GM12878 (cell line): ENCODE measurements around the gene LTN1. TPM values are rescaled to one million over a fixed set of nuclear protein-coding genes. Genes with fewer than 3 reads are reported as not detected.

Experiments used
- ATAC-seq: fragments of 200-7000 bp; cut with Tn5 transposase; 3 replicates; pipeline ENCODE4 v1.9.1; 2020; ENCODE audit warnings: mild to moderate bottlenecking, moderate library complexity
- BruUV-seq: library from RNA; stranded (reverse); fragments of 400-500 nt; replicated peaks from 2 replicates; lab custom pipeline; 2021; lab: Mats Ljungman, UMichigan
- CTCF ChIA-PET: fragments of 300-600 bp; sonication (Branson Sonifier 250); formaldehyde crosslinking; extraction: SDS; loops from one replicate; lab custom pipeline; 2021; ENCODE audit warnings: inconsistent platforms; lab: Yijun Ruan, JAX
- POLR2A ChIA-PET: fragments of 350-600 bp; formaldehyde crosslinking; extraction: SDS; loops from one replicate; lab custom pipeline; 2021; ENCODE audit warnings: inconsistent platforms; lab: Charles Lee
- RAD21 ChIA-PET: fragments of 300-600 bp; sonication (Branson Sonifier 250); formaldehyde crosslinking; loops from one replicate; lab custom pipeline; 2023; ENCODE audit warnings: antibody characterized with exemption; ENCODE audit not compliant: unreplicated experiment; lab: Charles Lee
- SMC1A ChIA-PET: fragments of 300-600 bp; sonication (Branson Sonifier 250); formaldehyde crosslinking; loops from one replicate; lab custom pipeline; 2023; ENCODE audit not compliant: unreplicated experiment, uncharacterized antibody; lab: Charles Lee
- DNase-seq: peaks from one replicate; pipeline ENCODE4 v3.0.0-alpha.2; 2011; ENCODE audit warnings: low read depth, low spot score
- FAIRE-seq: peaks from 3 replicates; lab custom pipeline; 2011; peaks lifted over from hg19 to GRCh38; lab: Jason Lieb, UNC
- H2AFZ ChIP-seq: 2 replicates; pipeline ENCODE4 v1.6.0; 2011; ENCODE audit warnings: low read depth, low read length, control low read depth; ENCODE audit not compliant: control insufficient read depth
- H3K27ac ChIP-seq: 2 replicates; pipeline ENCODE4 v1.5.1; 2011; ENCODE audit warnings: control low read depth; ENCODE audit not compliant: control insufficient read depth, insufficient read depth
- H3K27me3 ChIP-seq, 2 experiments: replicated peaks in 1 of 2; 2 replicates each; pipeline versions ENCODE4 v1.6.0 to v1.6.1; 2011; ENCODE audit warnings: low read length in 1 of 2; ENCODE audit not compliant: control insufficient read depth in 2 of 2, insufficient read depth in 2 of 2
- H3K36me3 ChIP-seq, 2 experiments: 2 replicates each; pipeline ENCODE4 v1.5.1; 2011; ENCODE audit warnings: low read length in 1 of 2; ENCODE audit not compliant: control insufficient read depth in 2 of 2, insufficient read depth in 2 of 2
- H3K4me1 ChIP-seq: 2 replicates; pipeline ENCODE4 v1.6.1; 2011; ENCODE audit warnings: mild to moderate bottlenecking, low read length, moderate library complexity, mixed read lengths; ENCODE audit not compliant: control insufficient read depth, insufficient read depth
- H3K4me2 ChIP-seq: 2 replicates; pipeline ENCODE4 v1.6.0; 2011; ENCODE audit warnings: control low read depth; ENCODE audit not compliant: control insufficient read depth, insufficient read depth
- H3K4me3 ChIP-seq: fragments of 200-600 bp; sonication (generic); 2 replicates; pipeline ENCODE4 v1.5.1; 2016
- H3K79me2 ChIP-seq: 2 replicates; pipeline ENCODE4 v1.6.0; 2011; ENCODE audit warnings: low read length; ENCODE audit not compliant: control insufficient read depth, insufficient read depth
- H3K9ac ChIP-seq: 2 replicates; pipeline ENCODE4 v1.8.0; 2011; ENCODE audit warnings: low read length, control low read depth, mixed read lengths; ENCODE audit not compliant: control insufficient read depth, insufficient read depth
- H3K9me3 ChIP-seq: replicated peaks from 3 replicates; pipeline ENCODE4 v1.5.1; 2011; ENCODE audit warnings: mild to moderate bottlenecking, low read length; ENCODE audit not compliant: control insufficient read depth, insufficient read depth
- H4K20me1 ChIP-seq: 2 replicates; pipeline ENCODE4 v1.6.0; 2011; ENCODE audit not compliant: control insufficient read depth, insufficient read depth
- CBX5 ChIP-seq: sonication (generic); IDR thresholded peaks from 2 replicates; pipeline ENCODE4 v1.6.1; 2016; ENCODE audit warnings: low read depth, moderate library complexity, mild to moderate bottlenecking, inconsistent platforms
- GABPA ChIP-seq: IDR thresholded peaks from 2 replicates; pipeline ENCODE4 v1.6.1; 2014; ENCODE audit warnings: antibody characterized with exemption, low read depth, mild to moderate bottlenecking, inconsistent platforms
- IKZF2 ChIP-seq, 2 experiments: fragments of 450-650 bp; IDR thresholded peaks; 2 replicates each; pipeline ENCODE4 v1.6.1; 2017; ENCODE audit warnings: mild to moderate bottlenecking in 2 of 2, moderate library complexity in 2 of 2
- IRF4 ChIP-seq: IDR thresholded peaks from 2 replicates; pipeline ENCODE4 v1.6.1; 2011; ENCODE audit warnings: low read depth, low read length
- MTA3 ChIP-seq: IDR thresholded peaks from 2 replicates; pipeline ENCODE4 v1.6.1; 2012; ENCODE audit warnings: low read length, inconsistent platforms, borderline replicate concordance
- RELA ChIP-seq: fragments of 450-650 bp; IDR thresholded peaks from 2 replicates; pipeline ENCODE4 v1.8.0; 2014; ENCODE audit warnings: borderline replicate concordance; ENCODE audit not compliant: partially characterized antibody
- SPI1 ChIP-seq: IDR thresholded peaks from 2 replicates; pipeline ENCODE4 v1.6.1; 2011; ENCODE audit warnings: low read depth, mild to moderate bottlenecking, low read length, moderate library complexity, borderline replicate concordance; ENCODE audit not compliant: insufficient read depth
- SREBF1 ChIP-seq: IDR thresholded peaks from 2 replicates; pipeline ENCODE4 v1.6.1; 2012; ENCODE audit warnings: mild to moderate bottlenecking, low read length
- STAT3 ChIP-seq: IDR thresholded peaks from 2 replicates; pipeline ENCODE4 v1.6.1; 2011; ENCODE audit warnings: low read depth, low read length, improper control_type of control experiment
- in situ Hi-C: fragments of 300-500 bp; cut with MboI; formaldehyde crosslinking; loops from 9 replicates; pipeline ENCODE4 v1.14.3; 2018; ENCODE audit warnings: mixed read lengths
- intact Hi-C: fragments of 100-400 bp; cut with micrococcal nuclease; formaldehyde crosslinking; loops from one replicate; pipeline ENCODE4 v1.14.2; 2022; ENCODE audit not compliant: unreplicated experiment
- polyA plus RNA-seq, 11 experiments: library from polyadenylated mRNA; depleted of rRNA in 4 of 11; unstranded in 6 of 11; stranded (reverse) in 5 of 11; fragments of >200 nt; fragmentation: Nextera tagmentation in 4 of 11; fragmentation: Illumina TruSeq in 1 of 11; extraction: Ambion mirVana in 4 of 11; extraction: Trizol in 1 of 11; gene quantifications; 1 replicate in 1 of 11; 2 replicates in 10 of 11; pipeline versions ENCODE4 v1.2.1 to v1.2.3, GENCODE V29; 2011 to 2016; ENCODE audit warnings: inconsistent platforms in 2 of 11, missing spikeins in 2 of 11, low read depth in 1 of 11
- total RNA-seq, 4 experiments: library from RNA; depleted of rRNA in 3 of 4; stranded (reverse); fragments of >200 nt in 3 of 4; fragmentation: Illumina TruSeq in 1 of 4; extraction: Trizol in 1 of 4; gene quantifications; 2 replicates each; pipeline versions ENCODE4 v1.2.1 to v1.2.3, GENCODE V29; 2013 to 2021
- TF ChIP-seq, protein P1 (sequence below): fragments of 450-650 bp; IDR thresholded peaks from 2 replicates; pipeline ENCODE4 v1.6.1; 2017; ENCODE audit warnings: mild to moderate bottlenecking, moderate library complexity
- TF ChIP-seq, protein P2 (sequence below): fragments of 450-650 bp; IDR thresholded peaks from 2 replicates; pipeline ENCODE4 v1.6.1; 2017; ENCODE audit warnings: borderline replicate concordance
- TF ChIP-seq, protein P3 (sequence below): fragments of 450-650 bp; formaldehyde crosslinking; IDR thresholded peaks from 2 replicates; pipeline ENCODE4 v1.4.0; 2020; ENCODE audit warnings: mild to moderate bottlenecking, moderate library complexity

Gene LTN1
- total and polyA plus RNA-seq, 10 of the 15 experiments (the other 5 are each of a cell fraction or from before 2014, with no cell fraction given), result 3.5 to 17.3 (median 12.3) TPM

DNA sequence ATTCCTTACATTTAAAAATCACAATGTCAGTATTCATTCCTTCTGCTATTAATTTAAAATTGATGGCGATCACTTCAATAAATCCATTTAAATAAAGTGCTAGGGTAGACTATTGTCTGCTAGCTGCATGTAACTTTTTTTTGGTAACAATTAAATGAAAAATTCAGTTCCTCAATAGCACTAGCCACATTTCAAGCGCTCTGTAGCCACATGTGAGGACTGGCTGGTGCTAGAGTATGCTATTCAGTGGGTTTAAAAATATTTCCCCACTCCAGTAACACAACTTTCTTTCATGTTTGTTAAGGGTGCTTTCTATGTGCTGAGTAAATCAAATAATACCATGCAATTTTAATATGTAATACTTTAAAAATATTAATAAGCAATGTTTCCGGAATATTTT lies 108.2 kb downstream of the LTN1 start (continued):
- TF ChIP-seq, protein P1, sequence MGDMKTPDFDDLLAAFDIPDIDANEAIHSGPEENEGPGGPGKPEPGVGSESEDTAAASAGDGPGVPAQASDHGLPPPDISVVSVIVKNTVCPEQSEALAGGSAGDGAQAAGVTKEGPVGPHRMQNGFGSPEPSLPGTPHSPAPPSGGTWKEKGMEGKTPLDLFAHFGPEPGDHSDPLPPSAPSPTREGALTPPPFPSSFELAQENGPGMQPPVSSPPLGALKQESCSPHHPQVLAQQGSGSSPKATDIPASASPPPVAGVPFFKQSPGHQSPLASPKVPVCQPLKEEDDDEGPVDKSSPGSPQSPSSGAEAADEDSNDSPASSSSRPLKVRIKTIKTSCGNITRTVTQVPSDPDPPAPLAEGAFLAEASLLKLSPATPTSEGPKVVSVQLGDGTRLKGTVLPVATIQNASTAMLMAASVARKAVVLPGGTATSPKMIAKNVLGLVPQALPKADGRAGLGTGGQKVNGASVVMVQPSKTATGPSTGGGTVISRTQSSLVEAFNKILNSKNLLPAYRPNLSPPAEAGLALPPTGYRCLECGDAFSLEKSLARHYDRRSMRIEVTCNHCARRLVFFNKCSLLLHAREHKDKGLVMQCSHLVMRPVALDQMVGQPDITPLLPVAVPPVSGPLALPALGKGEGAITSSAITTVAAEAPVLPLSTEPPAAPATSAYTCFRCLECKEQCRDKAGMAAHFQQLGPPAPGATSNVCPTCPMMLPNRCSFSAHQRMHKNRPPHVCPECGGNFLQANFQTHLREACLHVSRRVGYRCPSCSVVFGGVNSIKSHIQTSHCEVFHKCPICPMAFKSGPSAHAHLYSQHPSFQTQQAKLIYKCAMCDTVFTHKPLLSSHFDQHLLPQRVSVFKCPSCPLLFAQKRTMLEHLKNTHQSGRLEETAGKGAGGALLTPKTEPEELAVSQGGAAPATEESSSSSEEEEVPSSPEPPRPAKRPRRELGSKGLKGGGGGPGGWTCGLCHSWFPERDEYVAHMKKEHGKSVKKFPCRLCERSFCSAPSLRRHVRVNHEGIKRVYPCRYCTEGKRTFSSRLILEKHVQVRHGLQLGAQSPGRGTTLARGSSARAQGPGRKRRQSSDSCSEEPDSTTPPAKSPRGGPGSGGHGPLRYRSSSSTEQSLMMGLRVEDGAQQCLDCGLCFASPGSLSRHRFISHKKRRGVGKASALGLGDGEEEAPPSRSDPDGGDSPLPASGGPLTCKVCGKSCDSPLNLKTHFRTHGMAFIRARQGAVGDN, result 0 out of 2 replicates have a peak, but pooled peaks have one; percentile 35
- TF ChIP-seq SREBF1, result no peak
- peak; percentile 30; the same call in 1 of the 2 replicates for TF ChIP-seq SPI1
- TF ChIP-seq, protein P2, sequence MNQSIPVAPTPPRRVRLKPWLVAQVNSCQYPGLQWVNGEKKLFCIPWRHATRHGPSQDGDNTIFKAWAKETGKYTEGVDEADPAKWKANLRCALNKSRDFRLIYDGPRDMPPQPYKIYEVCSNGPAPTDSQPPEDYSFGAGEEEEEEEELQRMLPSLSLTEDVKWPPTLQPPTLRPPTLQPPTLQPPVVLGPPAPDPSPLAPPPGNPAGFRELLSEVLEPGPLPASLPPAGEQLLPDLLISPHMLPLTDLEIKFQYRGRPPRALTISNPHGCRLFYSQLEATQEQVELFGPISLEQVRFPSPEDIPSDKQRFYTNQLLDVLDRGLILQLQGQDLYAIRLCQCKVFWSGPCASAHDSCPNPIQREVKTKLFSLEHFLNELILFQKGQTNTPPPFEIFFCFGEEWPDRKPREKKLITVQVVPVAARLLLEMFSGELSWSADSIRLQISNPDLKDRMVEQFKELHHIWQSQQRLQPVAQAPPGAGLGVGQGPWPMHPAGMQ, result no peak

DNA sequence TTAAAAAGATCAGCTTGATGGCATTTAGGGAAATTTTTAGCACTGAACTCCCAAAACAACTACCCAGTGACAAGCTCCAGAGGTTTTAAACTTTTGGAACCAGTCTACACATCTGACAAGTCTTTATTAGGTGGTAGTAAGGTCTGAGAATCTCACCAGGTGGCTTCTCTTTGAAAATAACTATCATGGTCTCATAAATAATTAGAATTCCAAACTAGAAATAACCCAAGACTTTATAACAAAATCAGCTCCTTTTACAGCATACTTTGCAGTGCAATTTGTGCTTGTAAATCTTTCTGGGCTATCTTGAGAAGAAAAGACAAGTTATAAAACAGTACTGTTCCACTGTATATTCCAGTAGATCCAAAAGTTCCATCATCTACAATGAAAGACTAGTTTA lies 108.7 kb downstream of the LTN1 start:
- SMC1A ChIA-PET, result interaction anchor here (1.6 to 1.8 kb wide), 3 partner anchors 26 to 142 kb away, joined by 4 to 6 read pairs (median 5); no protein-coding TSS in a partner anchor
- POLR2A ChIA-PET, result interaction anchor here (1.4 kb wide), 2 partner anchors 26 to 135 kb away, joined by 4 to 7 read pairs; partner anchors contain the start of gene RWDD2B
- Histone ChIP-seq H2AFZ (peak overlapping the region; percentile 68), H3K9ac (no peak overlapping the region), H3K27me3 (no peaks in the 10 kb centered on the region), H3K79me2 (no peaks in the 10 kb centered on the region), H3K36me3 (no peaks in the 10 kb centered on the region), H3K9me3 (no peaks in the 10 kb centered on the region), H3K4me2 (peak overlapping the region; percentile 90), H3K27ac (no peak overlapping the region), H3K4me3 (peak overlapping the region; percentile 79), H3K4me1 (no peaks in the 10 kb centered on the region), H4K20me1 (no peaks in the 10 kb centered on the region)
- BruUV-seq, result no TSS peak
- in situ Hi-C loops (no loop called here), intact Hi-C loops (no loop called here)
- RAD21 ChIA-PET, result interaction anchor here (0.7 to 1.3 kb wide), 3 partner anchors 28 to 417 kb away, joined by 3 to 4 read pairs (median 3); no protein-coding TSS in a partner anchor
- CTCF ChIA-PET, result interaction anchor here (0.8 to 1.7 kb wide), 6 partner anchors 12 to 183 kb away, joined by 3 to 5 read pairs (median 3); no protein-coding TSS in a partner anchor
- DNase-seq (no peak), FAIRE-seq (no peak), ATAC-seq (no peak)
- TF ChIP-seq MTA3, result no peak
- TF ChIP-seq RELA, result no peak
- no peak for TF ChIP-seq GABPA
- no peak for TF ChIP-seq IRF4
- TF ChIP-seq STAT3, result no peak
- TF ChIP-seq IKZF2 (IDR thresholded peaks at IDR 0.05), result no peak
- TF ChIP-seq, protein P3, sequence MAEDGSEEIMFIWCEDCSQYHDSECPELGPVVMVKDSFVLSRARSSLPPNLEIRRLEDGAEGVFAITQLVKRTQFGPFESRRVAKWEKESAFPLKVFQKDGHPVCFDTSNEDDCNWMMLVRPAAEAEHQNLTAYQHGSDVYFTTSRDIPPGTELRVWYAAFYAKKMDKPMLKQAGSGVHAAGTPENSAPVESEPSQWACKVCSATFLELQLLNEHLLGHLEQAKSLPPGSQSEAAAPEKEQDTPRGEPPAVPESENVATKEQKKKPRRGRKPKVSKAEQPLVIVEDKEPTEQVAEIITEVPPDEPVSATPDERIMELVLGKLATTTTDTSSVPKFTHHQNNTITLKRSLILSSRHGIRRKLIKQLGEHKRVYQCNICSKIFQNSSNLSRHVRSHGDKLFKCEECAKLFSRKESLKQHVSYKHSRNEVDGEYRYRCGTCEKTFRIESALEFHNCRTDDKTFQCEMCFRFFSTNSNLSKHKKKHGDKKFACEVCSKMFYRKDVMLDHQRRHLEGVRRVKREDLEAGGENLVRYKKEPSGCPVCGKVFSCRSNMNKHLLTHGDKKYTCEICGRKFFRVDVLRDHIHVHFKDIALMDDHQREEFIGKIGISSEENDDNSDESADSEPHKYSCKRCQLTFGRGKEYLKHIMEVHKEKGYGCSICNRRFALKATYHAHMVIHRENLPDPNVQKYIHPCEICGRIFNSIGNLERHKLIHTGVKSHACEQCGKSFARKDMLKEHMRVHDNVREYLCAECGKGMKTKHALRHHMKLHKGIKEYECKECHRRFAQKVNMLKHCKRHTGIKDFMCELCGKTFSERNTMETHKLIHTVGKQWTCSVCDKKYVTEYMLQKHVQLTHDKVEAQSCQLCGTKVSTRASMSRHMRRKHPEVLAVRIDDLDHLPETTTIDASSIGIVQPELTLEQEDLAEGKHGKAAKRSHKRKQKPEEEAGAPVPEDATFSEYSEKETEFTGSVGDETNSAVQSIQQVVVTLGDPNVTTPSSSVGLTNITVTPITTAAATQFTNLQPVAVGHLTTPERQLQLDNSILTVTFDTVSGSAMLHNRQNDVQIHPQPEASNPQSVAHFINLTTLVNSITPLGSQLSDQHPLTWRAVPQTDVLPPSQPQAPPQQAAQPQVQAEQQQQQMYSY, result no peak
- TF ChIP-seq CBX5, result no peak
